IPS DF 6.9 (cell line): ENCODE results near the gene ANKRD2.

Experiments
- DNase-seq: peaks from one replicate; pipeline ENCODE4 v3.0.0-alpha.2; 2013; ENCODE audit warnings: low read depth, low spot score
- H3K27ac ChIP-seq: one replicate; pipeline ENCODE4 v1.5.1; 2013; ENCODE audit warnings: low read length, control low read depth
- H3K27me3 ChIP-seq: 2 replicates; pipeline ENCODE4 v1.6.1; 2013; ENCODE audit warnings: mild to moderate bottlenecking, low read length; ENCODE audit not compliant: control insufficient read depth, insufficient read depth
- H3K36me3 ChIP-seq: 2 replicates; pipeline ENCODE4 v1.6.1; 2013; ENCODE audit warnings: low read length; ENCODE audit not compliant: control insufficient read depth, insufficient read depth
- H3K4me1 ChIP-seq: 2 replicates; pipeline ENCODE4 v1.6.1; 2013; ENCODE audit warnings: low read length; ENCODE audit not compliant: control insufficient read depth, insufficient read depth
- H3K4me3 ChIP-seq: 2 replicates; pipeline ENCODE4 v1.5.1; 2013; ENCODE audit warnings: mild to moderate bottlenecking, low read length
- H3K9me3 ChIP-seq: 2 replicates; pipeline ENCODE4 v1.6.1; 2013; ENCODE audit warnings: low read length, inconsistent platforms; ENCODE audit not compliant: control insufficient read depth, insufficient read depth
- WGBS: extraction: QIAGEN DNeasy Blood & Tissue Kit; methylation state at CpG from one replicate; pipeline ENCODE4 v1.1.7; 2013; ENCODE audit warnings: mixed read lengths, missing lambda C conversion rate; ENCODE audit not compliant: insufficient read length, insufficient coverage; 5-methylcytosine and 5-hydroxymethylcytosine counted together

The ANKRD2 gene

GRCh38 chr10:97534746-97535367 is 37.7 kb upstream of the ANKRD2 start:
- H3K4me3 ChIP-seq, result no peak overlapping the region
- H3K27me3 ChIP-seq, result no peaks in the 10 kb centered on the region
- H3K9me3 ChIP-seq, result no peaks in the 10 kb centered on the region
- H3K4me1 ChIP-seq, result peaks cover 4% of the 10 kb centered on the region; the same call in 1 of the 2 replicates
- no peaks in the 10 kb centered on the region for H3K36me3 ChIP-seq
- H3K27ac ChIP-seq, result no peak overlapping the region
- no peak for DNase-seq
- no CpG with 5 or more reads among the region's 6 CpGs for WGBS

GRCh38 chr10:97537186-97537869 is 35.3 kb upstream of the ANKRD2 start:
- Histone ChIP-seq H3K36me3 (no peaks in the 10 kb centered on the region), H3K4me1 (peaks cover 5% of the 10 kb centered on the region)

GRCh38 chr10:97538411-97538810 is 34.2 kb upstream of the ANKRD2 start:
- H3K4me3 ChIP-seq, result no peak overlapping the region
- peaks cover 6% of the 10 kb centered on the region for H3K4me1 ChIP-seq
- no peaks in the 10 kb centered on the region for H3K36me3 ChIP-seq
- H3K9me3 ChIP-seq, result no peaks in the 10 kb centered on the region
- no CpG with 5 or more reads among the region's 4 CpGs for WGBS
- no peaks in the 10 kb centered on the region for H3K27me3 ChIP-seq
- no peak overlapping the region for H3K27ac ChIP-seq
- no peak for DNase-seq

More at GRCh38 chr10:97537186-97537869, 35.3 kb upstream of the ANKRD2 start:
- no peak for DNase-seq
- no CpG with 5 or more reads among the region's 5 CpGs for WGBS
- H3K4me3 ChIP-seq, result no peak overlapping the region
- H3K9me3 ChIP-seq, result no peaks in the 10 kb centered on the region
- no peak overlapping the region for H3K27ac ChIP-seq
- no peaks in the 10 kb centered on the region for H3K27me3 ChIP-seq

GRCh38 chr10:97538839-97539238 is 33.7 kb upstream of the ANKRD2 start:
- Histone ChIP-seq H3K27me3 (no peaks in the 10 kb centered on the region), H3K4me3 (no peak overlapping the region), H3K27ac (no peak overlapping the region), H3K4me1 (peaks cover 6% of the 10 kb centered on the region; the same call in 1 of the 2 replicates), H3K9me3 (no peaks in the 10 kb centered on the region), H3K36me3 (no peaks in the 10 kb centered on the region)
- no CpG with 5 or more reads among the region's 4 CpGs for WGBS
- DNase-seq, result no peak

GRCh38 chr10:97539523-97540200 is 32.9 kb upstream of the ANKRD2 start:
- H3K4me1 ChIP-seq, result peaks cover 6% of the 10 kb centered on the region; the same call in 1 of the 2 replicates
- WGBS, result no CpG with 5 or more reads among the region's 6 CpGs

GRCh38 chr10:97540669-97541500 is 31.7 kb upstream of the ANKRD2 start:
- peaks cover 6% of the 10 kb centered on the region; the same call in 1 of the 2 replicates for H3K4me1 ChIP-seq
- H3K4me3 ChIP-seq, result no peak overlapping the region
- WGBS, result no CpG with 5 or more reads among the region's 14 CpGs

More at GRCh38 chr10:97539523-97540200, 32.9 kb upstream of the ANKRD2 start:
- no peak for DNase-seq
- Histone ChIP-seq H3K27me3 (no peaks in the 10 kb centered on the region), H3K4me3 (no peak overlapping the region), H3K36me3 (no peaks in the 10 kb centered on the region), H3K27ac (no peak overlapping the region), H3K9me3 (no peaks in the 10 kb centered on the region)

GRCh38 chr10:97542169-97543024 is 30.2 kb upstream of the ANKRD2 start:
- Histone ChIP-seq H3K4me1 (peaks cover 6% of the 10 kb centered on the region; the same call in 1 of the 2 replicates), H3K27ac (no peak overlapping the region), H3K4me3 (no peak overlapping the region), H3K36me3 (no peaks in the 10 kb centered on the region), H3K9me3 (no peaks in the 10 kb centered on the region), H3K27me3 (no peaks in the 10 kb centered on the region)
- WGBS, result no CpG with 5 or more reads among the region's 9 CpGs
- no peak for DNase-seq

More at GRCh38 chr10:97540669-97541500, 31.7 kb upstream of the ANKRD2 start:
- no peaks in the 10 kb centered on the region for H3K36me3 ChIP-seq
- DNase-seq, result no peak
- no peak overlapping the region for H3K27ac ChIP-seq
- no peaks in the 10 kb centered on the region for H3K27me3 ChIP-seq
- H3K9me3 ChIP-seq, result no peaks in the 10 kb centered on the region

GRCh38 chr10:97543025-97543546 is 29.5 kb upstream of the ANKRD2 start:
- no peak for DNase-seq
- H3K27ac ChIP-seq, result no peak overlapping the region

GRCh38 chr10:97546456-97547270 is 25.9 kb upstream of the ANKRD2 start:
- DNase-seq, result no peak
- WGBS, result no CpG with 5 or more reads among the region's 18 CpGs
- Histone ChIP-seq H3K4me3 (no peak overlapping the region), H3K9me3 (no peaks in the 10 kb centered on the region), H3K27ac (no peak overlapping the region), H3K27me3 (no peaks in the 10 kb centered on the region), H3K36me3 (no peaks in the 10 kb centered on the region), H3K4me1 (peaks cover 13% of the 10 kb centered on the region)

More at GRCh38 chr10:97543025-97543546, 29.5 kb upstream of the ANKRD2 start:
- Histone ChIP-seq H3K9me3 (no peaks in the 10 kb centered on the region), H3K4me1 (peaks cover 6% of the 10 kb centered on the region; the same call in 1 of the 2 replicates), H3K27me3 (no peaks in the 10 kb centered on the region), H3K4me3 (no peak overlapping the region), H3K36me3 (no peaks in the 10 kb centered on the region)
- no CpG with 5 or more reads among the region's 10 CpGs for WGBS
